Tibial nerve (tissue), 4 donors: ENCODE results near the gene SRSF4. TPM values are rescaled to one million over a fixed set of nuclear protein-coding genes. Genes with fewer than 3 reads are reported as not detected.

ENCODE experiments used
- DNase-seq, 2 donors: peaks; one replicate each; pipeline ENCODE4 v3.0.0-alpha.2; 2019; ENCODE audit warnings: low spot score in 2 of 2
- H3K27ac ChIP-seq, 4 donors: fragments of 200-600 bp; sonication (generic) in 3 of 4; one replicate each; pipeline ENCODE4 v1.5.1; 2017 to 2019; ENCODE audit warnings: mild to moderate bottlenecking in 1 of 4
- H3K27me3 ChIP-seq, 2 donors: fragments of 200-600 bp; sonication (generic) in 1 of 2; one replicate each; pipeline versions ENCODE4 v1.5.1 to v1.6.0; 2017 to 2019
- H3K36me3 ChIP-seq, 3 donors: fragments of 200-600 bp; sonication (generic); one replicate each; pipeline ENCODE4 v1.5.1; 2018 to 2019
- H3K4me1 ChIP-seq, 4 donors: fragments of 200-600 bp; sonication (generic) in 3 of 4; one replicate each; pipeline ENCODE4 v1.5.1; 2017 to 2019
- H3K4me3 ChIP-seq, 4 donors: fragments of 200-600 bp; sonication (generic) in 3 of 4; one replicate each; pipeline ENCODE4 v1.5.1; 2017 to 2019; ENCODE audit warnings: mild to moderate bottlenecking in 1 of 4, moderate library complexity in 1 of 4
- H3K9me3 ChIP-seq, 4 donors: fragments of 200-600 bp; sonication (generic) in 3 of 4; one replicate each; pipeline ENCODE4 v1.5.1; 2017 to 2019
- CTCF ChIP-seq, 5 experiments: fragments of 200-600 bp in 3 of 5; fragments of 450-650 bp in 2 of 5; sonication (generic) in 3 of 5; IDR thresholded peaks; one replicate each; pipeline ENCODE4 v1.5.1; 2016 to 2019; ENCODE audit warnings: antibody characterized with exemption in 5 of 5, mild to moderate bottlenecking in 3 of 5, moderate library complexity in 2 of 5
- EP300 ChIP-seq, 2 donors: sonication (generic); formaldehyde crosslinking; IDR thresholded peaks; one replicate each; pipeline ENCODE4 v1.6.1; 2017; ENCODE audit warnings: antibody characterized with exemption in 2 of 2, mild to moderate bottlenecking in 1 of 2
- POLR2A ChIP-seq, 2 donors: fragments of 450-650 bp; IDR thresholded peaks; one replicate each; pipeline ENCODE4 v1.6.1; 2017; ENCODE audit warnings: antibody characterized with exemption in 2 of 2, mild to moderate bottlenecking in 2 of 2, moderate library complexity in 2 of 2
- WGBS, 2 donors: methylation state at CpG; one replicate each; pipeline ENCODE4 v1.1.5; 2018; 5-methylcytosine and 5-hydroxymethylcytosine counted together
- small RNA-seq: library from RNA; depleted of rRNA; stranded (forward); fragments of <200 nt; gene quantifications from one replicate; pipeline ENCODE3, GENCODE V24; 2016
- total RNA-seq, 4 donors: library from RNA; depleted of rRNA; stranded (reverse); fragments of >200 nt; gene quantifications; one replicate each; pipeline ENCODE4 v1.1.0, GENCODE V29; 2016

The SRSF4 gene
- total RNA-seq, 4 donors from 2014 or later = 63.4 to 75.9 (median 69.1) TPM

- H3K36me3 ChIP-seq = no peaks in the 10 kb centered on the region
- TF ChIP-seq POLR2A (IDR thresholded peaks at IDR 0.05) = no peak
- no peak for TF ChIP-seq EP300 (IDR thresholded peaks at IDR 0.05)
- TF ChIP-seq CTCF (IDR thresholded peaks at IDR 0.05) = no peak
- H3K27ac ChIP-seq = no peak overlapping the region
- H3K27me3 ChIP-seq = no peaks in the 10 kb centered on the region
- no peaks in the 10 kb centered on the region for H3K4me1 ChIP-seq
- no peaks in the 10 kb centered on the region for H3K9me3 ChIP-seq
- WGBS, 2 donors = 67 to 78% methylated on average over 4 of the region's 4 CpGs
- no peak for DNase-seq
- no peak overlapping the region for H3K4me3 ChIP-seq
Measured at GRCh38 chr1:29099286-29099685, 82.4 kb downstream of the SRSF4 start.

Small RNAs within 50 kb of the gene (small RNA-seq; reads per million reads assigned to genes)
- not detected for gene RF02271

Other genes starting within 250 kb of the SRSF4 start
- gene TMEM200B, start 58.0 kb downstream of the SRSF4 start, total RNA-seq = 10 to 100 TPM; 16.1 to 27.7 (median 22.6) TPM
- gene MECR, start 49.0 kb upstream of the SRSF4 start, total RNA-seq = 10 to 100 TPM; 18.8 to 34.2 (median 22.9) TPM
- gene PTPRU, start 54.6 kb upstream of the SRSF4 start, total RNA-seq = 10 to 100 TPM; 52.1 to 75.6 (median 63.7) TPM